HG03139 (cell line): Measurements from ENCODE around the gene TBCD.

Source experiments
- ATAC-seq: cut with Tn5 transposase; IDR thresholded peaks from one replicate; pipeline ENCODE4 v1.9.1; 2021; ENCODE audit not compliant: unreplicated experiment

Gene TBCD

DNA sequence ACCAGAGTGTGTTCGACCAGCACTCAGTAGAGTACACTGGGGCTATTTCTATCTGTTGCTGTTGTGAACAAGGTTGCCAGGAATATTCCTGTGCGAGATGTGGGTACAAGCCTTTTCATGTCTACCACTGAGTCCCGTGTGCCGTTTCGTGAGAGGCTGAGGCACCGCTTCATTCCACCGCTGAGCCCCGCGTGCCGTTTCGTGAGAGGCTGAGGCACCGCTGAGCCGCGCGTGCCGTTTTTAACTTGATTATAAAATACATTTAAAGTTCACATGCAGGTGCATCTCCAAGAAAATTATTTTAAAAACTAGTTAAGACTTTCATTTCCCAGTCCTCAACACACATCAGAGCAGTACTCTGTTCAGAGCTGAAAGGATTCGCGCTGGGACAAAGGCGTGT, 166.6 kb downstream of the TBCD start:
- no peak for ATAC-seq

DNA sequence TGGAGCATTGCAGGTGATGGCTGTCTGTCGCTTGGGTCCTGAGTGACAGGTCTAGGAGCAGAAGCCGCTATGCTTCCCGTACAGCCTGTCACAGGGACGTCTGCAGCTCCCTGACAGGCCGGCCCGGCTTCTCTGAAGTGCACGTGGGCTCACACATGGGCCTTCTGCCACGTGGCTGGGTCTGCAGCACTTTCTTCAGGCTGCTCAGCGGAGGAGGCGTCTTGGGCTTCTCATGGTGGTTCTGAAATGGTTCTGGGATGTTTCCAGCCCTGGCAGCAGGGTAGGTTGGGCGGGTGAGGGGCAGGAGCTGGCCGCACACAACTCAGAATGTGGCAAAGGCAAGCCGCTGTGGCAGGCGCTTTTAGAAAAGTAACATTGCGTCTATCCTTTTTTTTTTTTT, 168.3 kb downstream of the TBCD start:
- ATAC-seq = no peak

DNA sequence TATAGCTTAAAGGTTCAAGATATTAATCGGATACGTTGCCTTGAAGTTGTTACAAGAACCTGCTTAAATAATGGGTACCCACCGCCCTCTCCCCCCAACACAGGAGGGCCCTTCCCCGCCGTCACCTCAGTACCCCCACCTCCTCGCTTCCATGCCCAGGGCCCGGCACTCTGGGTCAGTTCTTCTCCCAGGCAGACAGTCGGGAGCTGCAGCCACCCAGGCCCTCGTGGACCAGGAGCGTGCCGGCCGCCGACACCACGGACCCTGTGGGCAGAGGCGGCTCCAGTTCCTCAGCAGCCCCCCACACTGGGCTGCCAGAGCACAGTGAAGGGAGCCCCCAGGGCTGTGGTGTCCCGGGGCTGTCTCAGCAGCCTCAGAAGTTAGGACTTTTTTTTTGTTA, 168.8 kb downstream of the TBCD start:
- ATAC-seq = no peak

DNA sequence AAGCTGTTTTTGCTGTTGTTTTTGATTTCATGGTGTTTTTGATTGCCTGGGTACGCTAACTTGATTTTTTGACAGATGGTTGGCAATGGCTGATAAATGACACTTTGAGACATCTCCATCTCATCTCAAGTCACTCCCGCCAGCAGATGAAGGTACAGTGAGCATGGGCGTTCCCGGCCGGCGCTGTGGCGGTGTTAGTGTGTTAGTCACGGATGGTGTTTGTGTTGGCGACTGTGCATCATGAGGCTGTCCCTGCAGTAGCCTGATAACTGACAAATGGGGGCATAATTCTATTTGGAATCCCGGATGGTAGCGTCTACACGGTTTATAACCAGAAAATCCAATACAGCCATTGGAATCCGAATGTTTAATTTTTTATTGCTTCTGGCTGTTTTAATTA, 169.6 kb downstream of the TBCD start:
- no peak for ATAC-seq

DNA sequence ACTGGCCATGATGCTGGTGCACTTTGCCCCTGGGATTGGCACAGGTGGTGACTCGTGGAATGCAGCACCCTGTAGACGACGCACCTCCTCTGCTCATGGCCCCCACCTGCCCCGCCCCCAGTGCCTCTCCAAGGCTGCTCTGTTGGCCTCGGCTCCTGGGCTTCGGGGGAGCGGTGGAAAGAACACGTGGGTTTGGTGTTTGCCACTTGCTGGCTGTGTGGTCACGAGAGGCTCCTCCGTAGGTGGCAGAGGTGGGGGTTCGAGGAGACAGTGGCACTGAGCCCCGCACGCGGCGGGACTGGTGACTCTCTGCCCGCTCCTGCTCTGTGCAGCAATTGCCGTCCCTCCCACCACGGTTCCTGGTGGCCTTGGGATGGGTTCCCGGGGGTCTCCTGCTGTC, 170.8 kb downstream of the TBCD start:
- ATAC-seq = no peak

DNA sequence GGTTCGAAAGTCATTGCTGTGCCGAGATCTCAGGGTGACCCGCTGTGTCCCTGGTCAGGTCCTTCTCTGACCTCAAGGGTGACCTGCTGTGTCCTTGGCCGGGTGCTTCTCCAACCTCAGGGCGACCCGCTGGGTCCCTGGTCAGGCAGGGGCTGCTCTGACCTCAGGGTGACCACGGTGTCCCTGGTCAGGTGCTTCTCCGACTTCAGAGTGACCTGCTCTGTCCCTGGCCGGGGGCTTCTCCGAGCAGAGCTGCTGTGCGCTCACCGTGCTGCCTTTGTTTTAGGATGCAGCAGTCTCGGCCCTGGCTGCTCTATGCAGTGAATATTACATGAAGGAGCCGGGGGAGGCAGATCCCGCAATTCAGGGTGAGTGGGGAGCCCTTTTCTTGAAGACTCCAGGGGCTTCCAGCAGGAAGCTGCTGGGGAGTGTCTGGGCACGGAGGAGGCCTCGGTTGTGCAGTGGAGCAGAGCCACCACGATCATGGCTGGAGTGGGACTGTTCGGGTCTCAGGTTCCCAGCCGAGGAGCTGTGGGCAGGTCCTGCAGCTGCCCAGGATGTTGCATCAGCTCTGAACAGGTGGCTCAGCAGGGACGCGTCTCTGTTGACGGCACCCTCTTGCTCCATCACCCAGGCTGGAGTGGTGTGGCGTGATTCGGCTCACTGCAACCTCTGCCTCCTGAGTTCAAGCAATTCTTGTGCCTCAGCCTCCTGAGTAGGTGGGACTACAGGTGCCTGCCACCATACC, 171.7 kb downstream of the TBCD start:
- ATAC-seq = no peak

DNA sequence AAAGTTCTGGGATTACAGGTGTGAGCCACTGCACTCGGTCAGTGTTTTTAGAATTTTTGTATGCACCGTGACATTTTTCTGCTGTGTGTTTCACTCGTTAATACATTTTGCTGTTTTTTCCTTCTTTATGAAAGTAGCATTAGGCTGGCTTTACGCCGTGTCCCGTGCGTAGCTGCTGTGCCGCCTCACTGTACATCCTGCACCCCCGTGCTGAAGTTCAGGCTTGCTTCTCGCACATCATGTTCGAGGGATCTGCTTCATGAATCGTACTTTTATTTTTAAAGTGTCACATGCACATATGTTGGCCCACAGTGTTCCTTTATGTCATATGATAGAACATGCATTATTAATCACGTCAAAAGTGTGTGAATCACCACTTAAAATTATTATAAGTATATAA, 172.3 kb downstream of the TBCD start:
- no peak for ATAC-seq

DNA sequence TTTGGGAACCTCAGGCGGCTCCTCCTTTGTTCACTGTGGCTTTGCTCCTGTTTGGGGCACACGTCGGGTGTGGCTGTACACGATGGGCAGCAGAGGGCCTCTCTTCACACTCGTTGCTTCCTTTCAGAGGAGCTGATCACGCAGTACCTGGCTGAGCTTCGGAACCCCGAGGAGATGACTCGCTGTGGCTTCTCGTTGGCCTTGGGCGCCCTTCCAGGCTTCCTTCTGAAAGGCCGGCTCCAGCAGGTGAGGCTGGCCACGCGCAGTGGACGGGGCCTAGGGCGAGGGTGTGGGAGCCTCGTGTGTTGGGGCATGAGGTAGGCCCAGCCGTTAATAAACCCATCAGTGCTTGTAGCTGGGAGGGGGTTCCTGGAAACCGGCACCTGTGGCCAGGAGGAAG, 172.9 kb downstream of the TBCD start:
- no peak for ATAC-seq

DNA sequence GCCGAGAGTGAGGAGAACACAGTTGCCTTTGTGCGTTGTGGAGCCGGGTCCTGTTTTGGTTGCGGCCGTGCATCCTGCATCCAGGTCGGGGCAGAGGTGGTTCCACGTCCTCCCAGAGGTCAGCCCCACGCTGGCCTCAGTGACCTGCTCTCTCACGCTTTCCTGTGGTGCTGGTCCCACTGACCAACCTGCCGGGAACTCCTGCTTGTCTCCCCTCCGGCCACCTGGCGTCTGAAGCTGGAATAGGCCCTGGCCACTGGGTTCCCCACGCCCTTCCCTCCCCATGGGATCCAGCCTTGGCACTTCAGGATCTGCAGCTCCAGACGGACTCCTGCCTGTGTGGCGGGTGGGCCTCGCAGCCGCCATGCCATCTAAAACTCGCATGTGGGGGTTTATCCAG, 173.5 kb downstream of the TBCD start:
- no peak for ATAC-seq

DNA sequence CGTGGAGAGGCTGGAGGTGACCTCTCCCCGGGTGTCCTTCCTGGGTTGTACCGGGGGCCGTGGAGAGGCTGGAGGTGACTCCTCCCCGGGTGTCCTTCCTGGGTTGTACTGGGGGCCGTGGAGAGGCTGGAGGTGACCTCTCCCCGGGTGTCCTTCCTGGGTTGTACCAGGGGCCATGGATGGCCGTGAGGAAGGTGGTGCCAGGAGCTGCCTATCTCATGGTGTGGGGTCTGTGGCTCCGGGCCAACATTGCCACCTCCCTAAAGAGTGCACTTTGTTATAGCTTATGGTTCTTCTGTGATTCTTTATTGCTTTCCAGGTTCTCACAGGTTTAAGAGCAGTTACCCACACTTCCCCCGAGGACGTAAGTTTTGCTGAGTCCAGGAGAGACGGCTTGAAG, 174.2 kb downstream of the TBCD start:
- ATAC-seq = no peak

DNA sequence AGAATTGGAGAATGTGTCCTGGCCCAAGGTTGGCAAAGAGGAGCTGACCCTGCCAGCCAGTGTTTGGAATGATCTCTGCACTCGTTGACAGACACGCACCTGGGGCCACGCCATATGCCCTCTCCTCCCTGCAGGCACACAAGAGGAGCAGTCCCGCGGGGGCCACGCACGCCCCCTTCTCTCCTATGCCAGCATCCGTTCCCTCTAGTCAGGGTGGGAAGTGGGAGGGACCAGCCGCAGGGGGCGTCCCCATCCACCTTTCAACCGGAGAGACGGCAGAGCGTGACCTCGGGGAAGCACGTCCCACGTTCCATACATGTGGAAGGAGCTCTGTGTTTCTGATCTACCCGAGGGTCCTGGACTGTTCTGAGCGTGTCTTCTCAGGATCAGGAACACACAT, 174.9 kb downstream of the TBCD start:
- no peak for ATAC-seq

DNA sequence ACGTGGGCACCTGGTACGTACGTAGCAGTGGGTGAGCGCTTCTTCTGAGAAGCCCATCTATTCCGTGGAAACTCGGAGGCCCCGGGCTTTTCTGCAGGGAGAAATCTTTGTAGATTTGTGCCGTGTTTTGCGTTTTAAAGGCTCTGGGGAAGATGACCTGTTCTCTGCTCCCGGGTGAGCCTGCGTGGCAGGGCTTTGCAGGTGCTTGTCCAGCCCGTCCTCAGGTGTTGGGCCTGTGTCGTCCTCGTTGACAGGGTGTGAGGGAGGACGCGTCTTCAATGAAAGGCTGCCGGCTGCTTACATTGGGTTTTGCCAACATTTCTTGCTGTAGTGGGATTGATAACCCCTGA, 175.4 kb downstream of the TBCD start:
- no peak for ATAC-seq

DNA sequence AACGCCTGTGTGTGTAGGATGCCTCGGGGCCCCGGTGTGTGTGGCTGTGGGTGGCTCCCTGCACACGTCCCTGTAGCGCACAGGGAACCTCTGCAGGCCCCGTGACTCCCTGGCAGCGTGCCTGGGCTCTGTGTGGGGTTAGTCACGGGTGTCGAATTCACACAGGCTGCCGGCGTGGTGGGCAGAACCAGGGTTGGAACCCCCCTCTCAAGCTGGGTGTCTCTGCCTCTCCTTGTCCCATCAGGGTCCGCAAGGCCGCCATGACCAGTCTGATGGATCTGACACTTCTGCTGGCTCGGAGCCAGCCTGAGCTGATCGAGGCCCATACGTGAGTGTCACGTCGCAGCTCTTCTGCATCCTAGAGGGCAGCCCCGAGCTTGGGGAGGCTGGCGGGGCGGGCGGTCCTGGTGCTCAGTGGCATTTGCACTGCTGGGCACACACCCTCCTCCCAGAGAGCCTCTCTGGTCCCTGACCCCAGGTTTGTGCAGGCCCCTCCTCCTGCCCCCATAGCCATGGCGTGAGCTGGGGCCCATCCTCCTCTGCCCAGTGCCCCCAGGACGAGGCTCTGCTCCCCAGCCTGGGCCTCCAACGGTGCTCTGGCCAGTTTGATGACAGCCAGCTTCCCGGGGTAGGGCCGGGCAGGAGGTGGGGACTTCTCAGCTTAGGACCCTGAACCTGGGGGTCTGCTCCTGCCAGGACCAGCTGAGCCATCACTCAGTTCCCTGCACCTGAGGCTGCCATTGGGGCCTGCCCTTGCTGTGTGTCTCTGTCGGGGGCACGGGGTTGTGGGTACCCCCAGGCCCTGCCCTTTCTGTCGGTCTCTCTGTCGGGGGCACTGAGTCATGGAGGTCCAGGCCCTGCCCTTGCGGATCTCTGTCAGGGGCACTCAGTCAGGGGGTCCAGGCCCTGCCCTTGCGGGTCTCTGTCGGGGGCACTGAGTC, 176.1 kb downstream of the TBCD start:
- no peak for ATAC-seq

DNA sequence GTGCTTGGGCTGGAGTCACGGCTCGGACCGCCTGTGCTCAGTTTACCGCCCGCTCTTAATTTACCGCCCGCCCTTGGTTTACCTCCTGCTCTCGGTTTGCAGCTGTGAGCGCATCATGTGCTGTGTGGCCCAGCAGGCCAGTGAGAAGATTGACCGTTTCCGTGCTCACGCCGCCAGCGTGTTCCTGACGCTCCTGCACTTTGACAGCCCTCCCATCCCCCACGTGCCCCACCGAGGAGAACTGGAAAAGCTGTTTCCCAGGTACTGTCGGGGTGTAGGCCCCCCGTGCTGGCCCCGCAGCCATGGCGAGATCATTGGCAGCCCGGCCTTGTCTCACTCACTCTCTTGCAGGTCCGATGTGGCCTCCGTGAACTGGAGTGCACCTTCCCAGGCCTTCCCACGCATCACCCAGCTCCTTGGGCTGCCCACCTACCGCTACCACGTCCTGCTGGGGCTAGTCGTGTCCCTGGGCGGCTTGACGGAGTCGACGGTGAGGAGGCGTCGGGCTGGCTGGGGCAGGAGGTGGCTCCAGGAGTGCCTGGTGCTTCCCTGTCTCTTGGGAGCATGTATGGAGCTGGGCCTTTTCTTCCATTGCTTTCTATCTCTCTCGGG, 177.3 kb downstream of the TBCD start:
- ATAC-seq = no peak

DNA sequence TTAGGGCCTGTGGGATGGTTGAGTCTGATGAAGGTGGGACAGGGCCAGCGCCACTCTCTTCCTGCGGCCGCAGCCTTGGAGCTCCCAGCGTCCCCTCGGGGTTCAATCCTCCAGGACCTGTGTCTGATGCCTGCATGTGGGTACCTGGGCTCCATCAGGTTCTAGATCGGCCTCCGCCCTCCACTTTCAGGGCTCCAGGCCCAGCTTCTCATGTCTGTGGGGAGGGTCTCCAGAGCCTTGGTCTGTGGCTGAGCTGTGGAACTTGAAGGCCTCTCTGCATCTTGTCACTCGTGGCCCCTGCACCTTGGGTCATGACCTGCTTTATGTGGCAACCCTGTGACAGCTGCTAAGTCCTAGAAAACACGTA, 177.8 kb downstream of the TBCD start:
- ATAC-seq = no peak

DNA sequence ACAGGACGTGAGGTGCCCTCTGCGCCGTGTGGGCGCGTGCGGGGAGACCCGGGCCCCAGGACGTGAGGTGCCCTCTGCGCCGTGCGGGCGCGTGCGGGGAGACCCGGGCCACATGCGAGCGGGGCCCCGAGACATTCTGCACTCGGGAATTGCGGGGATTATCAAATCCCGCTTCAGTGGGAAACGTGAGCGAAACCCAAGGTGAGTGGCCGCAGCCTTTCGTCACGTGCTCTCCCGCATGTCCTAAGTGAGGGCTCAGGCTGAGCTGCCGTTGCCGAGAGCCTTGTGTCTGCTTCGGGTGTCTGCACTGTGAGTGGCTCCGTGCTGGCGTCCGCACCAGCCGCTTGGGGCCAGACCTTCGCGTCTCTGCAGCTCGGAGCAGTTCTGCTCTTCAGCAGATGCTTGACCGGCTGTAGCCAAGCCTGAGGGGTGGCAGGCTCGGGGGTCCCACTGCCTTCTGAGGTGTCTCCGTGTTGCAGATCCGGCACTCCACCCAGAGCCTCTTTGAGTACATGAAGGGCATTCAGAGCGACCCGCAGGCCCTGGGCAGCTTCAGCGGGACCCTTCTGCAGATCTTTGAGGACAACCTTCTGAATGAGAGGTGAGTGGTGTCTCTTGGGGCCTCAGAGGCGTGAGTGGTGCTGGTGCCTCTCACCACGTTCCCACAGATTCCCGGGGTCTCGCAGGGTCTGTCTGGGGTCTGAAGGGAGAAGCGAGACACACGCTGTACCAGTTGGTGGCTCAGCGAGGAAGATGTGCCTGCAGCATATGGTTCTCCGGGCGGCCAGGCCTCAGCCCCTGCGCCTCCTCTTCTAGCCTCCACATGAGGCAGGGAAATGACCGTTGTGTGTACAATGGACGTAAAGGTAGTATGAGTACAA, 178.4 kb downstream of the TBCD start:
- ATAC-seq = no peak

DNA sequence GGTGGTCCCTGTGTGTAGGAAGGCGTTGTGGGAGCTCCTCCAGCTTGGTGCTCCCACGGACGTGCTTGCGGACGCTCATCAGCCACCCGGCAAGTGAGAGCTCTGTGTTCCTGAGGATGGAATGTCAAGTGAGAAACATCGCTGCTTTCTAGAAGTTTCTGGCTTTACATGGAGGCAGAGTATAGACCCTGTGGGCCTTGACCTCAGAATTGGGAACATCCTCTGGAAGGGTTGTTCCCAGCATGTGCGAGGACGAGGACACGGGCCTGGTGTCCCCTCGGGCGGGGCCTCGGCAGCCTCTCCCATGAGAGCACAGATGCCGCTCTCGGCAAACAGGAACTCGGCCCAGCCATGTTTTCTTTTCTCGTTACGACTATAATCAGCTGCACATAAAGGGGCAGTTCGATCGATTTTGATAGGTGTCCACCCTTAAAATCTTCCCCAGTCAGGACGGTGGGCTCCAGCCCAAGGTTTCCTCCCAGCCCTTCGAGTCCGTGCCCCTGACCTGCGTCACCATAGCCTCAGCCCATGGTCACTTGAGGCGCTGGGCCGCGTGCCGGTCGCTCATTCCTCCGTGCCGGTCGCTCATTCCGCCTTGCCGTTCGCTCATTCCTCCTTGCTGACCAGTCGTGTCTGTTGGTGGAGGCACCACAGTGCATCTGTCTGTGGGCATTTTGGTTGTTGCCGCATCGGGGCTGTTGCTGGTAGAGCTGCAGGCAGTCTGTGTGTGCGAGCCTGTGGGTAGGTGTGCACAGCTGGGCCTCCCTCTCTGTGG, 179.2 kb downstream of the TBCD start:
- ATAC-seq = no peak

DNA sequence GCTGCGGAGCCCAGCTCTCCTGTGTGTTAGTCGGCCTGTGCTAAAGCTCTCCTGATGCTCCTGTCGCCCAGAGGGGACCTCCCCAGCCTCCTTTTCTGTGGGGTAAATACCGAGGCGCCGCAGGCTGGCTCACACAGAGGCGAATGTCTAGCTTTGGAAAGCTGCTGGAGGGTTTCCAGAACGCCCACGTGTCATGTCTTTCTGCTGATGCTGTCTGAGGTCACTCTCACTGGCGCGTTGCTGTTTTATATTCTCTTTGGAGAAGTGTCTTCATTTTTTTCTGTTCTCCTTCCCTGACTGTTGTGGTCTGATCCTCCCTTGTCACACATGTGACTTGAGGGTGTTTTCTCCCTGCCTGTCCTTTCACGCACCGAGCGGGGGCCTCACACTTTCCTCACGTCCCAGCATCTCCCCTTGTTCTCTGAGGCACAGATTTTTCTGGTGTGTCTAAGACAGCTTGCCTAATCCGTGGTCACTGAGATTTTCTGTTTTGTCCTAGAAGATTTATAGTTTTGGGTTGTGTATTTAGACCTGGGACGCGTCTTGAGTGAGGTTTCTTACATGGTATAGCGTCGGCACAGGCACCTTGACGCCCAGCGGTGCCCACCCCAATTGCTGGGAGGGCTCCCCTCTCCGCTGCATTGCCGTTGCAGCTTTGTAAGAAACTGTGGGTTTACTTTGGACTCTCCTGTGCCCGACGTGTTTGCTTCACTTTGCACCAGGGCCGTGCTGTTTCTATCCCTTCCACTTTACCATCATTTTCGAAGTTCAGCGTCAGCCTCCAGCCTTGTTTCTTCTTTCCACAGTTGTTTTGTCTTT, 180.0 kb downstream of the TBCD start:
- no peak for ATAC-seq

DNA sequence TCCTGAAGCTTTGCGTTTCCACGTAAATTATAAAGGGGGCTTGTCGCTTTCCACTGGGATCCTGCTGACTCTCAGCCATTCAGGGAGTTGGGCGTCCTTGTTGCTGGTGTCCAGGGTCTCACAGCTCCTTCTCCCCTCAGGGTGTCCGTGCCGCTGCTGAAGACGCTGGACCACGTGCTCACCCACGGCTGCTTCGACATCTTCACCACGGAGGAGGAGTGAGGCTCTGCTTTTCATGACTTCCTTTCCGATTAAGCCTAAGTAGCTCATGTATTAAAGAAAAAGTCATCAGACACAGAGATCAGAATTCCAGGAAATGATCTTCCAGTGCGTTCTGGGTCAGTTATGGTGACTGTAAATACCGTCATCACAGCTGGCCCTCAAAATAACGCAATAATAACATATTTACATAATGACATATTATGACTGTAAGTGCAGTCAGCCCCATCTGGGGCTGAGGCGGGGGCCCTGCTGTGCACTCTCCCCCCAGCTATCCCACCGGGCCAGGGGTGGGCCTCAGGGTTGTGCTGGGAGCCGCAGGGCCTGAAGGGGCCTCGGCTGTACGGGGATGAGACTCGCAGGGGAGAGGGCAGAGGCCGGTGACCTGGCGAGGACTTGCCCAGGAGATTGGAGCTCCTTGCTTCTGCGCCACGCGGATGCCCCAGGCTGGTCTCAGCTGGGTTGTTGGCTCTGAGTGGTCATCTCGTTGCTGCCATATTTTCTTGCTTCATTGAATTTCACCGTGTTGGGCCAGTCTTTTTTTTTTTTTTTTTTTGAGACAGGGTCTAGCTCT, 180.8 kb downstream of the TBCD start:
- ATAC-seq = no peak
